Measurements from ENCODE around the gene SULT6B1.
"Not testable (repeated sequence)": the region's sequence is repeated elsewhere in the genome, so short reads cannot be mapped to it uniquely, and the experiment has no call there.

The SULT6B1 gene, protein sequence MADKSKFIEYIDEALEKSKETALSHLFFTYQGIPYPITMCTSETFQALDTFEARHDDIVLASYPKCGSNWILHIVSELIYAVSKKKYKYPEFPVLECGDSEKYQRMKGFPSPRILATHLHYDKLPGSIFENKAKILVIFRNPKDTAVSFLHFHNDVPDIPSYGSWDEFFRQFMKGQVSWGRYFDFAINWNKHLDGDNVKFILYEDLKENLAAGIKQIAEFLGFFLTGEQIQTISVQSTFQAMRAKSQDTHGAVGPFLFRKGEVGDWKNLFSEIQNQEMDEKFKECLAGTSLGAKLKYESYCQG

DNA sequence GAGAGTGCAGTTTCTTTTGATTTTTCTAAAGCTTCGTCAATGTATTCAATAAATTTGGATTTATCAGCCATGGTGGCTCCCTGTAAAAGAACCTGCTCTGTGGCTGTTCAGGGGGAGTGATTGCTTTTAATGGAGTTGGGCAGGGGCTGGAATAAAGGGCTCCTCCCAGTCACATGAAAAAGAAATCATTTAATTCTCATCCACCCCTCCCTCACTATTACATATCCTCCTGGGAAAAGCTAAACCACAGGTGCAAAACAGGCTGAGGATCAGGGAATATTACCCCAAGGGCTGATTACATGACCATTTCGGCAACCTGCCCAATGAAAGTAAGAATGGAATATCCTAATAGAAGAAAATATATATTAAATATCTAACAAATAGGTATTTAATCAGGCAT lies at the start of gene SULT6B1:
TSS of gene SULT6B1 (minus strand) at position 101 of the 400 bp plus-strand sequence. CDS start at position 71, 30 bp downstream.
- no peak for DNase-seq (ENCODE audit: low read depth, low spot score)

DNA sequence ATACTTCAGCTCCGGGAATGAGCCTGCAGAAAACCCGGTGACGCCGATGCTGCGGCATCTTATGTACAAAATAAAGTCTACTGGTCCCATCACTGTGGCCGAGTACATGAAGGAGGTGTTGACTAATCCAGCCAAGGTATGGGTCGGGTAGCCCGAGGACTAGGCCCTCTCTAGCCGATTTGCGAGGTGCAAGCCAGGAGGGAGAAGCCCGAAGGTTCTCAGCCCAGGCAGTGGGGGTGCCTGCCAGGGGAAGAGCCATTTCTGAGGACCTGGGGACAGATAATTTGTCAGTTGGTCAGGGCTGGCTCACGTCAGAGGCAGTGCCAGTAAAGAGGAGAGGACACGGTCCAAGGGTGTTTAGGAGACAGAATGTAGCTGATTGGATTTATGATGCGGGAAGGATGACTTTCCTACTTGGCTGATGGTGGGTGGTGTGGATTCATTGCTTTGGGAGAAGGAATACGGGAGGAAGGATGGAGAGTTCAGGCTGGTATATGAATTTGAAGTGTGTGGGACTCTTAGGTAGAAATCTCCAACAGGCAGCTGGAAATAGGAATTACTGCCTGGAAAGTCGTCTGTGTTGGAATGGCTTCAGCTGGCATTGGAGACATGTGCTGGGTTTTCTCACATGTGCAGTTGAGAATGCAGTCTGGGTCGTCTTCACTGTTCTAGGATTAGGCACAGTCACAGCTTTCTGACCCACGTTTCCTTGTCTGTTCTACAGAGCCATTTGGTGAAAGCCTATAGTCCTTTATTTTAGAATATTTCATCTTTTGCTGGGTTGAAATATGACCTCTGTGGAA lies 43.9 kb upstream of the SULT6B1 start:
- no peak for DNase-seq (ENCODE audit: low read depth, low spot score)

DNA sequence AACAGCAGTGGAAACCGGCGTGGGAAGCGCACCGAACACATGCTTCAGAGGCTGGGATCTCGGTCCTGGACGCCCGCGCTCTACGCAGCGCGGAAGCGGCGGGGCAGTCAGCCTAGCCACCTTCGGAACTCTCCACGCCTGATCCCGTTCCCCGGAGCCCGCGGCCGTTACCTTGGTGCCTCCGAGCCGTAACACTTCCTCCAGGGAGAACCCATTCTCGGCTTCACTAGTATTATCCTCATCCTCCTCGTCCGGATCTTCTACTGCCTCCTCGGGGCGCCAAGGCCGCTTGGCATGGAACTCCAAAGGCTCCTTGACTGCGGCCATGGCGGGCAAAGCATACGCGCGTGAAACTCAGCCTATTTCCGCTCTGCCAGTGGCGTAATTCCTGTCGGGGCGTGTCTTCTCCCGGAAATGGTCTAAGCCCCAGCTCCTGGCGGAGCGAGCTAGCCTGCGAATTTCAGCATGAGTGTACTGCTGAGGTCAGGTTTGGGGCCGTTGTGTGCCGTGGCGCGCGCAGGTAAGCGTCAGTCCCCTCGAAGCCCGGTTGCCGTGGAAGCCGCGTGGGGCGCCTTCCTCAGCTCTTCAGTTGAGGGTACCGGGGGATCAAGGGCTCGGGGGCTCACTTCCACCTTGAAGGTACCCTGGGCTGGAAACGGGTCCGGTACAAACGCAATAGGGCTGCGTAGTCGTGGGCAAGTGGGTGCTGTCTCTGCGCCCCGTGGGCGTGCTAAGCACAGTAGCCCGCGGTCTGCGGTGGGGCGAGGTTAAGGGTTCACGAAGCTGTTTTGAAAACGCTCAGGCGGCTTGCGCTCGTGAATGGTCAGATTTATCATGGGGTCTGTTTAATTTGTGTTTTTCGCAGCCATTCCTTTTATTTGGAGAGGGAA lies 43.0 kb upstream of the SULT6B1 start, which contains the start of the genes CEBPZ and NDUFAF7:
TSS of gene CEBPZ (minus strand) at position 356 of the 890 bp plus-strand sequence. CDS start at position 327, 29 bp downstream.
TSS of gene NDUFAF7 (plus strand) at position 418 of the 890 bp plus-strand sequence. CDS start at position 466, 48 bp downstream.
- DNase-seq (ENCODE audit: low read depth, low spot score) = peak; percentile 72

DNA sequence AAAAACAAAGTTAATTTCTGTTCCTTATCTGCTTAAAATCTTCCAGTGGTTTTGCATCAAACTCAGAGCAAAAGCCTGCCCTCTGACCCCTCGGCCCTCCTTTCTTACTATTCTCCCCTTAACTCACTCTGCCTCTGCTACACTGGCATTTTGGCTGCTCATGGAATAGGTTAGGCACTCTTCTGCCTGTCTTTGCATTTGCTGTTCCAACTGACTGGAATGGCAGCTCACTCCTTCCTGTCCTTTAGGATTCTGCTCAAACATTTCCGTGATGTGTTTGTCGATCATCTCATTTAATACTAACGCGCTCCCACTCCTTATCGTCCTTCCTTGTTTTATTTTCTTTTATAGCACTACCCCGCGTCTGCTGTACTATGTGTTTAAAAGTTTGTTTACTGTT lies 42.1 kb upstream of the SULT6B1 start:
- no peak for DNase-seq (ENCODE audit: low read depth, low spot score)

DNA sequence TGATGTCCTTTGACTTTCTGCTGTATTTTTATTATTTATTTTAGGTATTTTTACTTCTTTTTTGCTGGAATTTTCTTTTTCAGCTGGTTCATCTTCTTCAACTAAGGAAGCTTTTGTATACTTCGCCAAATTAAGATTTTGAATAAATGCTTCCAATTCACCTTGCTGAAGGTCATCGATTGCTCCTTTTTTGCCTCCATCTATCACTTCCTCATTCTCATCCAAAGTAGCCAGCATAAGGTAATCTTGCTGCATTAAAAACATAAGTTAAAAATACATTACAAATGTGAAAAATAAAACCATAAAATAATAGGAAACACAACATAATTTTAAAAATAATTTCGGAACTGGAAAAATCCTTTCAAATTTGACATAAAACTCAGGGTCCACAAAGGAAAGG lies 40.3 kb upstream of the SULT6B1 start:
- DNase-seq (ENCODE audit: low read depth, low spot score) = no peak

DNA sequence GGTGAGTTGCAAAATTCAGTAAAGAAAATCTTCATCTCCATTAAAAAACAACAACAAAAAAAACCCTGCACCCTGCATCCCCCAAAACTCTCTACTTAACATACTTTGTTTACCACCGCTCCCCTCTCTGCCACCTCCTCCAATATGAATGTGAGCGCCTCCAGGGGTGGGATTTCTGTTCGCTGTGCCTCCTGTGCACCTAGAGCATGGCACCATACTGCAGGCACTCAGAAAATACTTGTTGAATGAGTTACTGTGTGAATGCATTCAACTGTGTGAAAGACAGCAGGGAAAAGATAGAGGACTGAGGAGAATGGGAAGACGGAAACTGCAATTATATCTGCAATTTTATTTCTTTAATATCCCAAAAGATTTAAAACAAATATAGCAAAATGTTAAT lies 38.4 kb upstream of the SULT6B1 start:
- no peak for DNase-seq (ENCODE audit: low read depth, low spot score)

DNA sequence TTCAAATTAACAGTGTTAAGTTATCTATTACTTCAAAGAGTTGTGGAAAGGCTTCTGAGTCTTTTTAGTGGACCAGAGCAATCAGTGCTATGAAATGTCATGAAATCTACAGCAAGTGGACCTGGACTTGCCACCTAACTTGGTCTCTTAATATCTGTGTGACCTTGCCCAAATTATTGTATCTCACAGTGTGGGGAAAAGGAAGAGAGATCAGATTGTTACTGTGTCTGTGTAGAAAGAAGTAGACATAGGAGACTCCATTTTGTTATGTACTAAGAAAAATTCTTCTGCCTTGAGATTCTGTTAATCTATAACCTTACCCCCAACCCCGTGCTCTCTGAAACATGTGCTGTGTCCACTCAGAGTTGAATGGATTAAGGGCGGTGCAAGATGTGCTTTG lies 36.7 kb upstream of the SULT6B1 start:
- DNase-seq (ENCODE audit: low read depth, low spot score) = not testable (repeated sequence)

DNA sequence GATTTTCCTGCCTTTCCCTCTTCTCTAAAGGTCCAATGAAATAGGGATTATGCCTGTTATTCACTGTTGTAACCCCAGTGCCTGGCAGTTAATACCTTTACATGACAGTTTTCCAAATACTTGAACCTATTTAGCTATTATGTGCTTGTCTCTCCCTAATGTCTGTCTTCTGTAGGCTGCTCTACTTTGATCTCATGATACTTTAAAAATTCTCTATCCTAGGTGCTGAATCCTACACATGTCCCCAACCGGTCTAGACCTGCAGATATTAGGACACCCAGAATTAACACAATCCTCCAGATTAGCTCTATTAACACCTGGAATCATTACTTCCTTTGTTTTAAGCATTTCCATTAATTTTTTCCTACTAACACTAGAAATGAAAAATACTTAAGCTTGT lies 35.6 kb upstream of the SULT6B1 start:
- DNase-seq (ENCODE audit: low read depth, low spot score) = no peak

DNA sequence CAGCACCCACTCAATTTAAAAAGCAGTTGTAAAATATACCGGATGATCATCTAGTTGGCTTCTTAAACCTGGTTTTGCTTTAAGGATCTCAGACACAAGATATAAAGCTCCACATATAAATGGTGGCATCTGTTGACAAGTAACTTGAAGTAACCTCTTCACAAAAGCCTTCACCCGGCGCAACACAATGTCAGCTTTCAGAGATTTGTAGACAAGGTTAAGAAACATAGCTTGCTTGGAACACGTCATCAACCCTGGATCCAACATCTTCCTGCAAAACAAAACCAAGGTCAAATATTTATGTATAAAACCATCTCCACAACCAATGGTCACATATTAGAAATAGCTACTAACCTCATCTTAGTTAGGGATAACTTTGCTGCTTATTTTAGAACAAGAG lies 34.7 kb upstream of the SULT6B1 start:
- no peak for DNase-seq (ENCODE audit: low read depth, low spot score)

DNA sequence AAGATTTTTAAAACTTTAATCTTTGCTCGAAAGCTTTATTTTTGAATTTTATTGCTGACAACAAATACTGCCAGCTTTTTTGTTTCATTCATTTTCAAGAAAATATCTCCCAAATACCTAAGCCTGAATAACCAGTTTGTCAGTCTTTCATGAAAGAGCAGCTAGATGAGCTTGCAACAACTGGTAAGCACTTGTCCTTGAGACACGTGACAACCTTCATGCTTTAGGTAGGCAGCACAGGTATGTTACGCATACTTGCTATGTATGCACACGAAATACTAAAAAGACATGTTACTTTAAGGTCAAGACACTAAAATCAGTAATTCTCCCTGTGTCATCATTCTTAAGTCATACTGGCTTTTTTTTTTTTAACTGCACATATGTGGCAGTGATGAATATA lies 30.6 kb upstream of the SULT6B1 start:
- no peak for DNase-seq (ENCODE audit: low read depth, low spot score)

DNA sequence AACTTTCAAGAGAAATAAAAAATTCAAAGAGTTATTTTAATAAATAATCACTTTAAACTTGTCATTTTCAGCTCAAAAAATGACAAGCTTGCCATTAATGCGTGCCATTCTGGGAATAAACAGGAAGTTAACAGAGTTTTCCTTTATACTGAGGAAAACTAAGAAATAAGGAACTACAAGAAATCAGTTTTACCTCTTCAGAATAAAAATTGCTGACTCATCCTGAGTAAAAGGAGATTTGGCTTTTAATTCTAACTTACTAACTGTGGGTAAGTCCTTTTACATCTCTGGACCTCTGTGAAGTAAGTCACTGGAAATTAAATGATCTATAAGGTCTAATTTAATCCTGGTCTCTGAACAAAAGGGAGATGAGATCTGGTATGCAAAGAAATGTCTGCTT lies 26.8 kb upstream of the SULT6B1 start:
- no peak for DNase-seq (ENCODE audit: low read depth, low spot score)

DNA sequence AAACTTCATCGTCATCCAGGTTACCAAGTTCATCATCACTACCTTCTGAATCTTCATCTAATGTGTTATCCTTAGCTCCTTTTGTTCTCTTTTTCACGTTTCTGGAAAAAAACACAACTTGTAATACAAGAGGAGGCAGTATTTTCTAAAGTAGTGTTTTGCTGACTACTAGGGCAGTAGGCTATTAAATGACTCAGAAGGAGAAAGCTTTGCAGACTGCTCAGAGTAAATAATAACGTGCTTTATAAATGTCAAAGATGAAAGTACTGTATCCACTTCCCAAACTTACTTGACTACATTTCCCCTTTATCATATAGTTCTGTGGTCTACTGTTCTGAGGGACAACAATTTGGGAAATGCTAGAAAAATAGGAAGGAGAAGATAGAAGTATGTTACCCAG lies 23.5 kb upstream of the SULT6B1 start:
- DNase-seq (ENCODE audit: low read depth, low spot score) = no peak

DNA sequence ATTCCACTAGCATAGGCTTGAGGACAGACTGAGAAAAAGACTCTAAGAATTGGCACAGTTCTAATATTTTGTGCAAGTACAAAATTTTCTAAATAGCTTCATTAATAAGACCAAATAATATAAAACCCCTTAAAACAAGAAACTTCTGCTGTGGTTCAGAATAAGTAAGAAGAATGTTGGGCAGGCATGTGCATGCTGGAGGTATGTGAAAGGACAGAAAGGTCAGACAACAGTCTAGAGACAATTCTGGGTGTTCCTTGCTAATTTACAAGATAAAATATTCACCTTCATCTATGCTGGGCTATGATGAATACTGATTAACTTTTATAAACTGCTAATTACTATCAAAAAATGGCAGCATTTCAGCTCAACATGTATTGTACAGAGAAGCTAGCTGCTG lies 22.7 kb upstream of the SULT6B1 start:
- DNase-seq (ENCODE audit: low read depth, low spot score) = no peak

DNA sequence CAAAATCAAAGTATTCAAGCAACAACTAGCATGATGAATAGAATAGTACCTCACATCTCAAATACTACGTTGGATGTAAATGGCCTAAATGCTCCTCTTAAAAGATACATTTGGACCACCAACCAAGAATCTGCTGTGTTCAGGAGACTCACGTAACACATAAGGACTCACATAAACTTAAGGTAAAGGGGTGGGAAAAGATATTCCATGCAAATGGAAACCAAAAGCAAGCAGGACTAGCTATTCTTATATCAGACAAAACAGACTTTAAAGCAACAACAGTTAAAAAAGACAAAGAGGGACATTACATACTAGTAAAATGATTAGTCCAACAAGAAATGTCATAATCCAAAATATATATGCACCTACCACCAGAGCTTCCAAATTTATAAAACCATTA lies 18.3 kb upstream of the SULT6B1 start:
- DNase-seq (ENCODE audit: low read depth, low spot score) = not testable (repeated sequence)

DNA sequence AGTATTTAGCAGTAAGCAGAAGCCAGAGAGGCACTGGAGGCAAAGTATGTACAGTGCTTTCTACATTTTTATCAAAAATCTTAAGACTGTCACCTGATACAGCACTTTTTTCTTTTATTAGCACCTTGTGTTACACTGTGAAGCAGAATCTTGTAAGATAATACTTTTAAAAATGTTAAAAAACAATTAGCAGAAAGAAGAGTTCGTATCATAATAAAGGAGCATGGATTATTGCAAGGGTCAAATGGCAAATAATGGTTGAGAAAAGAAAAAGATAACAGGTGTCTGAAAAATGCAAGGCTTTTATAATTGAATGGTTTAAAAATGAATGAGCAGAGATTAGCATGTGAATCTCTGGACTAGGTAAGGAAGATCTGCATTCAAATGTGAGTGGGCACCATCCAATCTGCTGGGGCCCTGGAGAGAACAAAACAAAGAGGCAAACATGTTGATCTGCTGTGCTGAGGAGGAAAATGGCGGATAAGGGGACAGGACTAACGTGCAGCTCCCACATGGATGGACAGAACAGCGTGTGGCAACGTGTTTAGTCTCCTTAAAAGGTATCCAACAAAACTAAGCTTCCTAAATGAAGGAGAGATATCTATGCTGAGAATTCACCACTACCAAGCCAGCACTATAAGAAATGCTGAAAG lies 17.3 kb upstream of the SULT6B1 start:
- no peak for DNase-seq (ENCODE audit: low read depth, low spot score)

DNA sequence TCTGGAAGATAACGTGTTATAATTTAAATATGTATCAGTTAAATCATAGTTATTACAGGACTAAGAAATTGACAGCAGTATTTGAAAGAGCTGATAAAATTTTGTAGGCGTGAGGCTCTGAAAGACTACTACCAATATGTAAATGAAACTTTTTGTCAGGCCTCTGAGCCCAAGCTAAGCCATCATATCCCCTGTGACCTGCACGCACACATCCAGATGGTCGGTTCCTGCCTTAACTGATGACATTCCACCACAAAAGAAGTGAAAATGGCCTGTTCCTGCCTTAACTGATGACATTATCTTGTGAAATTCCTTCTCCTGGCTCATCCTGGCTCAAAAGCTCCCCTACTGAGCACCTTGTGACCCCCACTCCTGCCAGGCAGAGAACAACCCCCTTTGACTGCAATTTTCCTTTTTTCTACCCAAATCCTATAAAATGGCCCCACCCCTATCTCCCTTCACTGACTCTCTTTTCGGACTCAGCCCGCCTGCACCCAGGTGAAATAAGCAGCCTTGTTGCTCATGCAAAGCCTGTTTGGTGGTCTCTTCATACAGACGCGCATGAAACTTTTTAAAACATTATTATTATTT lies 16.7 kb upstream of the SULT6B1 start:
- DNase-seq (ENCODE audit: low read depth, low spot score) = not testable (repeated sequence)

DNA sequence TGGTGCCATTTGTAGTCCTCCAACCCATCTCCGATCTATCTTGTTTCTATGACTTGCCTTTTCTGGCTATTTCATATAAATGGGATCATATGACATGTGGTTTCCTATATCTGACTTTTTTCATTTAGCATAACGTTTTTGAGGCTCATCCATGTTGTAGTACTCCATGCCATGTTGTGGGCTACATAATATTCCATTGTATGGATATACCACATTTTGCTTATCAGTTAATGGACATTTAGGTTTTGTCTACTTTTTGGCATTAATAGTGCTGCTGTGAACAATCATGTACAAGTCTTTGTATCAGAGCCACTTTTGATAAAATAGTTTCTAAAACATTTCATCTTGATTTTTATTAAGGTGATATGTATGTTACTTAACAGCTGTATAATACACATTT lies 15.2 kb upstream of the SULT6B1 start:
- DNase-seq (ENCODE audit: low read depth, low spot score) = no peak

DNA sequence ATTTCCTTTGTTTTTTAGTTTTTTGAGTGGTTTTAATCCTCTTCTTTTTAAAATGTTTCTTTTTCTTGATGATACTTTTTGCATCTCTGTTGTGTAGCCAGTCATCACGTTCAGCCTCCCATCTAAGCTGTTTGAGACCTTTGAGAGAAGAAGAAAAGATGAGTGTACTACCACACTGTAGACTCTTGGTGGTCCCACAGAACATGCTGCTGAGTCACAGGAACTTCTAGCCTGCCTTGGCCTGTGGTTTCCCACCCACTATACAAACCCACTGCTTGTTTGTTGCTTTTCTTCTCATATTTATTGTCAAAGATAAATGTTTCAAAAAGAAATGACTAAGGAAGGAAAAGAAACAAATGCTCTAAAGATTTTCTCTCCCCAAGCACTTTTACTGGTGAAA lies 13.3 kb upstream of the SULT6B1 start:
- no peak for DNase-seq (ENCODE audit: low read depth, low spot score)

DNA sequence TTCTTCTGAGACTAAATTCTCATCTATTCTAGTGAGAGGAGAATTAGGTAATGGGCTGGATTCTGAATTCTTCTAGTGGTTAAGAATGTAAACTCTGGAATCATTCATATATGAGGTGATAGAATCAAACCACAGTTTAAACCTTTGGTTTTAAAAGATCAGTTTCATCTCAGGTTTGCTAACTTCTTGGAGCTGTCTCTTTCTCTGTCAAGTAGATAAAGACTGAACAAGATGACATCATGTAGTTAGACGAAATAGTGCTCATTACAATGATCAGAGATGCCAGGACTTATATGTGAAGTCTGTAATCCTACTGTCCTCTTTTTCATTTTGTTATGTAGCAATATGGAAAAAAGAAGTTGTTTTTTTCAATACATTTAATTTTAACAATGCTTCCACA lies 12.7 kb upstream of the SULT6B1 start:
- DNase-seq (ENCODE audit: low read depth, low spot score) = no peak

DNA sequence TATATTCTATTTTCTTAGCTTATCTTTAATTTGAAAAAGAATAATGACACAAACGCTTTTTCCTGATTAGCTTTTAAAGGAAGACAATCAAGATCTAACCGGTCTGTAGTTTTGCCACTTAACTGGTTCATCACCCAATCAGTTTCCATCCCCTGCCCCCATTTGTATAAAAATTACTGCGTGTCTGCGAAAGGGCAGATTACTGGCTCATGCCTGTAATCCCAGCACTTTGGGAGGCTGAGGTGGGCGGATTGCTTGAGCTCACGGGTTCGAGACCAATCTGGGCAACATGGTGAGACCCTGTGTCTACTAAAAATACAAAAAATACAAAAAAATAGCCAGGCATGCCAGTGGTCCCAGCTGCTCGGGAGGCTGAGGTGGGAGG lies 10.2 kb upstream of the SULT6B1 start:
- no peak for DNase-seq (ENCODE audit: low read depth, low spot score)

Data from smooth muscle cell of the brain vasculature (primary cell).